ENCODE measurements around the gene KCNK3.

DNA sequence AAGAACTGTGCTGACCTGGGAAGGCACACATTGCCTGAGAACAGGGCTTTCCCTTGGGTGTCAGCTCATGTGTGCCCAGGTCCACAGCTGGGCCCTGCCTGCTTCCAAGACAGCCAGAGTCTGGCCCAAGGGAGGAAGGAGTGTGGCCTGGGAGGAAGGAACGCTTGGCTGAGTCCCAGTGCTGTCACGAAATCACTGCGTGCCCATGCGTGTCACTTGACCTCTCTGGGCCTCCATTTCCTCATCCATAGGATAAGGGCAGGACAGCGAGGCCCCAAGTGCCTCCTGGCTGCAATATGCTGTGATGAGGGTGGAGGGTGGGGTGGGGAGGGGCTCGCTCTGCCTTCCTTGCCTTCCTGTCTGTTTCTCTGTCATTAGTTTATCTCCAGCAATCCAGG is 642 bp upstream of the KCNK3 start:
- TF ChIP-seq, protein P1, sequence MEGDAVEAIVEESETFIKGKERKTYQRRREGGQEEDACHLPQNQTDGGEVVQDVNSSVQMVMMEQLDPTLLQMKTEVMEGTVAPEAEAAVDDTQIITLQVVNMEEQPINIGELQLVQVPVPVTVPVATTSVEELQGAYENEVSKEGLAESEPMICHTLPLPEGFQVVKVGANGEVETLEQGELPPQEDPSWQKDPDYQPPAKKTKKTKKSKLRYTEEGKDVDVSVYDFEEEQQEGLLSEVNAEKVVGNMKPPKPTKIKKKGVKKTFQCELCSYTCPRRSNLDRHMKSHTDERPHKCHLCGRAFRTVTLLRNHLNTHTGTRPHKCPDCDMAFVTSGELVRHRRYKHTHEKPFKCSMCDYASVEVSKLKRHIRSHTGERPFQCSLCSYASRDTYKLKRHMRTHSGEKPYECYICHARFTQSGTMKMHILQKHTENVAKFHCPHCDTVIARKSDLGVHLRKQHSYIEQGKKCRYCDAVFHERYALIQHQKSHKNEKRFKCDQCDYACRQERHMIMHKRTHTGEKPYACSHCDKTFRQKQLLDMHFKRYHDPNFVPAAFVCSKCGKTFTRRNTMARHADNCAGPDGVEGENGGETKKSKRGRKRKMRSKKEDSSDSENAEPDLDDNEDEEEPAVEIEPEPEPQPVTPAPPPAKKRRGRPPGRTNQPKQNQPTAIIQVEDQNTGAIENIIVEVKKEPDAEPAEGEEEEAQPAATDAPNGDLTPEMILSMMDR (IDR thresholded peaks at IDR 0.05), result no peak
- TF ChIP-seq POLR2A (IDR thresholded peaks at IDR 0.05), result no peak
